HG02885 (cell line): ENCODE results near the gene FFAR3.
"Not testable (repeated sequence)": the region's sequence is repeated elsewhere in the genome, so short reads cannot be mapped to it uniquely, and the experiment has no call there.

ENCODE experiments used
- ATAC-seq: cut with Tn5 transposase; IDR thresholded peaks from one replicate; pipeline ENCODE4 v1.9.1; 2021; ENCODE audit warnings: mild to moderate bottlenecking; ENCODE audit not compliant: unreplicated experiment, poor library complexity

FFAR3 gene

DNA sequence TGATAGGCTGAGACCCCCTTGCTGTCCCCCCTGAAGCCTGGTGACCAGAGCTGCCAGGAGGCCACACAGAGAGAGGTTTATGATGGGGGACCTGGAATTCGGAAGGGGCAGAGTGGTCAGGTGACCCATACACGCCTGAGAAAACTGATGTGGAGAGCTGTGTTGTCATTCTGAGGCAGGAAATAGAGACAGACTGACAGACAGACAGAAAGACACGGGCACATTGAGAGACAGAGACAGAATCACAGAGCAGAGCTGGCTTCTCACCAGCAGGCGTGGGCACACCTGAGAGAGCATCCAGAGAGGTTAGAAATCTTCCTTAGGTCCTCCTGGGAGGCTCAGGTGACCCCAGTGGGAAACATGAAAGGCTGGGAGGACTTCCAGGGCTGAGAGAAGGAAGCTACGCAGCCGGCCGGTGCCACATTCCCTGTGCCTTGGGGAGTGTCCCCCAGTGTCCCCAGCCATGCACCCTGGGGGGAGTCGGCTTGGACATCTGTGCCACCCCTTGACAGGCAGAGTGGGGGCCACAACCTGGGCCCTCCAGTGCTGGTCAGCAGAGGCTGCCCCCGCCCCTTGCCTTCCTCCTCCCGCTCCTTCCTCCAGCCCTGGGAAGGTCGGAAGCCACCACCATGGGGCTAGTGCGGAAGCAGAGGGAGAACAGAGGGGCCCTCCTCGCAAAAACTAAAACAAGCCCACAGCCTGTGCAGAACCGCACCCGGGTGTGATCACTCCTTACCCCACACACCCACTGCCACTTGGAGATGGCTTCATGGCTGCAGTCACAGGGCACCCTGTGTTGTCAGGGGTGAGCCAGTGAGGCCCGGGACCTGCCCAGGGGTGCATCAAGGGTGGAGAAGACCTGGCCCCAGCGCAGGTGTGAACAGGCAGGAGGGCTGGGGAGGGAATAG, 8.4 kb upstream of the FFAR3 start:
- ATAC-seq: no peak

DNA sequence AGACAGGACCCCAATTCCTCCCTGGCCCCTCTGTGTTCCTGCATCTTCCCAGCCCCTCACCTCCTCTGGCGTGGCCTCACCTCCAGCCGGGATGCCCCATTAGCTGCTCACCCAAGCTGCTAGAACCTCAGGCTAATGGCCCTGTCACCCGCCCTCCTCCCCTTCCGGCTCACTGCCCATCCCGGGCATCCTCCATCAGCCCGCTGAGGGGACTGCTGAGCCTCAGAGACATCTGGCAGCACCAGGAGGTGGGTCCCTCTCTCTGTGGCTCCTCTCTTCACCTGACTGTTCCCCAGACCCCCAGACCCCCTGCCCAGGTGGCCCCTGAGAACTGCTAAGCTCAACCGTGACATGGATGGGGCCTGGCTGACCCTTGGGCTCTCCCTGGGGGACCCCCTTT, 7.7 kb upstream of the FFAR3 start:
- ATAC-seq: no peak

DNA sequence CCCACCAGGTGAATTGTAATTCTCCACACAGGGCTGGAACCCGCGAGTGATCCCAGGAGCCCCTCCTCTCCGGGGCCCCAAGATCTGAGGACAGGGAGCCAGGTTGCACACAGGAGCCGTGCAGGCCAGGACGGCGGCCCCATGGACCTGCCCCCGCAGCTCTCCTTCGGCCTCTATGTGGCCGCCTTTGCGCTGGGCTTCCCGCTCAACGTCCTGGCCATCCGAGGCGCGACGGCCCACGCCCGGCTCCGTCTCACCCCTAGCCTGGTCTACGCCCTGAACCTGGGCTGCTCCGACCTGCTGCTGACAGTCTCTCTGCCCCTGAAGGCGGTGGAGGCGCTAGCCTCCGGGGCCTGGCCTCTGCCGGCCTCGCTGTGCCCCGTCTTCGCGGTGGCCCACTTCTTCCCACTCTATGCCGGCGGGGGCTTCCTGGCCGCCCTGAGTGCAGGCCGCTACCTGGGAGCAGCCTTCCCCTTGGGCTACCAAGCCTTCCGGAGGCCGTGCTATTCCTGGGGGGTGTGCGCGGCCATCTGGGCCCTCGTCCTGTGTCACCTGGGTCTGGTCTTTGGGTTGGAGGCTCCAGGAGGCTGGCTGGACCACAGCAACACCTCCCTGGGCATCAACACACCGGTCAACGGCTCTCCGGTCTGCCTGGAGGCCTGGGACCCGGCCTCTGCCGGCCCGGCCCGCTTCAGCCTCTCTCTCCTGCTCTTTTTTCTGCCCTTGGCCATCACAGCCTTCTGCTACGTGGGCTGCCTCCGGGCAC, 6.7 kb upstream of the FFAR3 start:
- ATAC-seq: no peak

DNA sequence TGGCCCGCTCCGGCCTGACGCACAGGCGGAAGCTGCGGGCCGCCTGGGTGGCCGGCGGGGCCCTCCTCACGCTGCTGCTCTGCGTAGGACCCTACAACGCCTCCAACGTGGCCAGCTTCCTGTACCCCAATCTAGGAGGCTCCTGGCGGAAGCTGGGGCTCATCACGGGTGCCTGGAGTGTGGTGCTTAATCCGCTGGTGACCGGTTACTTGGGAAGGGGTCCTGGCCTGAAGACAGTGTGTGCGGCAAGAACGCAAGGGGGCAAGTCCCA, 6.1 kb upstream of the FFAR3 start:
- no peak for ATAC-seq

GRCh38 chr19:35352448-35353304, 5.6 kb upstream of the FFAR3 start:
- ATAC-seq: peak; percentile 48

DNA sequence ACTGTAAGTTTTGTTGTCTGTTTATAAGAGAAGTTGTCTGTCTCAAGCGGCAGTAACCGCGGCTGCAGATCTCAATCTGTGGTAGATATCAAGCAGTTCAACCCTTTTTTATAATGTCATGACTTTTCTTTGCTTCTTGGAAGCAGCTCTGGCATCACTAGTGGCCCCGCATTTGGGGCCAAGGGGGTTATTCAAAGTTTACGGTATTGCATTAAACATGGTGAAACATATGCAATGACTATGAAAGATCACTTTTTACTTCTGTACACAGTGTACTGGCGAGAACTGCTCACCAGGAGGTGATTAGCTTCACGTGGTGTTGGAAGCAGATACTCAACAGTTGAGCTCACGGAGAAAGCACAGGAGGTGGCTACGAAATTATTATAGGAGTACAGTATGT, 4.6 kb upstream of the FFAR3 start:
- no peak for ATAC-seq

DNA sequence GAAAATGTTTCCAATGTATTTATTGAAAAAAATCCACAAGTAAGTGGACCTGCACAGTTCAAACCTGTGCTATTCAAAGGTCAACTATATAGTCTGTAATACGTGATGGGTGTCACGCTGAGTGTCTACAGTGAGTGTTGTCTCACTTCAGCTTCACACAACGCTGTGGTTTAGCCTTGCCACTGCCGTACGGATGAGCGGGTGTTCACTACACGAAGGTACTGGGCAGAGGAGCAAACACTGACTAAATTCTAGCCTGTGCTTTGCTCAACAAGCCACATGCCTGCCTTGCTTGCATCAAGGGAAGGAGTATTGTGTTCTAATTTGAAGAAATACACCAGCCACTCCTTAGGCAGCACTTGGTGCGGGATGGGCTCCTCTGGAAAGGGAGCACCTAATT, 3.4 kb upstream of the FFAR3 start:
- no peak for ATAC-seq

GRCh38 chr19:35355791-35356460, 2.3 kb upstream of the FFAR3 start:
- no peak for ATAC-seq

GRCh38 chr19:35358834-35359233, 574 bp downstream of the FFAR3 start:
- not testable (repeated sequence) for ATAC-seq

DNA sequence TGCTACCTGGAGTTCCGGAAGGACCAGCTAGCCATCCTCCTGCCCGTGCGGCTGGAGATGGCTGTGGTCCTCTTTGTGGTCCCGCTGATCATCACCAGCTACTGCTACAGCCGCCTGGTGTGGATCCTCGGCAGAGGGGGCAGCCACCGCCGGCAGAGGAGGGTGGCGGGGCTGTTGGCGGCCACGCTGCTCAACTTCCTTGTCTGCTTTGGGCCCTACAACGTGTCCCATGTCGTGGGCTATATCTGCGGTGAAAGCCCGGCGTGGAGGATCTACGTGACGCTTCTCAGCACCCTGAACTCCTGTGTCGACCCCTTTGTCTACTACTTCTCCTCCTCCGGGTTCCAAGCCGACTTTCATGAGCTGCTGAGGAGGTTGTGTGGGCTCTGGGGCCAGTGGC, 1.1 kb downstream of the FFAR3 start:
- not testable (repeated sequence) for ATAC-seq

DNA sequence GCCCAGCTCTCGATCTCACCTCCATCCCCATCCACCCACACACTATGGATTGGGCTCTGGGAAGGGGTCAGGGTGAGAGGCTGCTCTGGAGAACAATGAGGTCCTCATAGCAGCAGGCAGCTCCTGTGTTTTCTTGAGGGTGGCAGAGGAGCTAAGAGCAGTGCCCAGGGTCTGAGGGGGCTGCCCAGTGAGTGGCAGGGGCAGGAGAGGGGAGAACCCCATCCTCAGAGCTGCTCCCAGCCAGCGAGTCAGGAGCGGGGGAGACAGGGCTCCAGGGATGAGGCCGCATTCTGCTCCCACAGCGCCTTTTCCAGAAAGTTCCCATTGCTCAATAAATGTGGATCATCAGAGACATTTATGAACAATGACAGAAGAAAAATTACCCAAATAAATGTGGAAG, 1.8 kb downstream of the FFAR3 start:
- not testable (repeated sequence) for ATAC-seq

- no peak for ATAC-seq
Measured at GRCh38 chr19:35360880-35361420, 2.7 kb downstream of the FFAR3 start.

GRCh38 chr19:35362261-35363000, 4.2 kb downstream of the FFAR3 start:
- ATAC-seq: no peak

DNA sequence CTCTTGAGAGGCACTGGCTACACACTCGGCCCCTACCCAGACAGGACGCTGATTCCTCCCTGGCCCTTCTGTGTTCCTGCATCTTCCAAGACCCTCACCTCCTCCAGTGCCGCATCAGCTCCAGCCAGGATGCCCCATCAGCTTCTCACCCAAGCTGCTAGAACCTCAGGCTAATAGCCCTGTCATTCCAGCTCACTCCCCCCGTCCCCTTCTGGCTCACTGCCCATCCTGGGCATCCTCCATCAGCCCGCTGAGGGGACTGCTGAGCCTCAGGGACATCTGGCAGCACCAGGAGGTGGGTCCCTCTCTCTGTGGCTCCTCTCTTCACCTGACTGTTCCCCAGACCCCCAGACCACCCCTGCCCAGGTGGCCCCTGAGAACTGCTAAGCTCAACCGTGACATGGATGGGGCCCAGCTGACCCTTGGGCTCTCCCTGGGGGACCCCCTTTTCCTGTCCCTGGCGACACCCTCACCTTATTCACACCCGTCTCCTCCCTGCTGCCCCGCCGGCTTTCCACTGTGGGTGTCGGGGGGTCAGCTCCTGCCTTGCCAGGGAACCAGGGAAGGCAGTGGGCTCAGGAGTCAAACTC, 4.8 kb downstream of the FFAR3 start:
- ATAC-seq: no peak

DNA sequence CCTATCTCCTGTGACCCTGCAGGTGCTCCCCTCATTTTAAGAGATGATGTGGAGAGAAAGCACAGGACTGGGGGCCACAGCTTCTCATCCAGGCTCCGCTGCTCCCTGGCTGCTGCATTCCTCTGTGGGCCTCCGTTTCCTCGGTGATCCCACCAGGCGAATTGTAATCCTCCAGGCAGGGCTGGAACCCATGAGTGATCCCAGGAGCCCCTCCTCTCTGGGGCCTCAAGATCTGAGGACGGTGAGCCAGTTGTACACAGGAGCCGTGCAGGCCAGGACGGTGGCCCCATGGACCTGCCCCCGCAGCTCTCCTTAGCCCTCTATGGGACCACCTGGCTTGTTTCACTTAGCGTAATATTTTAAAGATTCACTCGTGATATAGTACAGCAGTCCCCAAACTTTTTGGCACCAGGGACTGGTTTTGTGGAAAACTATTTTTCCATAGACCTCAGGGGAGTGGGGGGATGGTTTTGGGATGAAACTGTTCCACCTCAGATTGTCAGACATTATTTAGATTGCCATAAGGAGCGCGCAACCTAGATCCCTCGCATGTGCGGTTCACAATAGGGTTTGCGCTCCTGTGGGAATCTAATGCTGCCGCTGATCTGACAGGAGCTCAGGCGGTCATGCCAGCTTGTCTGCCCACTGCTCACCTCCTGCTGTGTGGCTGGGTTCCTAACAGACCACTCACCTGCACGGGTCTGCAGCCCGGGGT, 5.6 kb downstream of the FFAR3 start:
- ATAC-seq: no peak

GRCh38 chr19:35365303-35365702, 7.0 kb downstream of the FFAR3 start:
- ATAC-seq: no peak

- ATAC-seq: no peak
Measured at GRCh38 chr19:35368378-35368777, 10.1 kb downstream of the FFAR3 start.

- ATAC-seq: no peak
Measured at GRCh38 chr19:35369522-35369921, 11.3 kb downstream of the FFAR3 start.
